GM18499 (cell line): ENCODE data around the gene WDR7.

Experiments
- ATAC-seq: cut with Tn5 transposase; IDR thresholded peaks from one replicate; pipeline ENCODE4 v1.9.1; 2021; ENCODE audit warnings: moderate number of reproducible peaks; ENCODE audit not compliant: insufficient read depth, unreplicated experiment

Gene WDR7

GRCh38 chr18:56870982-56871381, 219.8 kb downstream of the WDR7 start:
- ATAC-seq: no peak

GRCh38 chr18:56872140-56872539, 221.0 kb downstream of the WDR7 start:
- no peak for ATAC-seq

- no peak for ATAC-seq
These were observed 222.4 kb downstream of the WDR7 start for GRCh38 chr18:56873441-56874140.

- ATAC-seq: no peak
These were observed 227.6 kb downstream of the WDR7 start for GRCh38 chr18:56878711-56879110.

GRCh38 chr18:56884511-56884910, 233.4 kb downstream of the WDR7 start:
- ATAC-seq: no peak

- no peak for ATAC-seq
These were observed 237.8 kb downstream of the WDR7 start for GRCh38 chr18:56888978-56889377.

GRCh38 chr18:56889621-56890020, 238.5 kb downstream of the WDR7 start:
- ATAC-seq: no peak

GRCh38 chr18:56890632-56891031, 239.5 kb downstream of the WDR7 start:
- ATAC-seq: no peak

- no peak for ATAC-seq
These were observed 240.0 kb downstream of the WDR7 start for GRCh38 chr18:56891116-56891515.

- ATAC-seq: no peak
These were observed 240.7 kb downstream of the WDR7 start for GRCh38 chr18:56891870-56892269.

GRCh38 chr18:56897122-56897521, 246.0 kb downstream of the WDR7 start:
- no peak for ATAC-seq

- ATAC-seq: no peak
These were observed 248.5 kb downstream of the WDR7 start for GRCh38 chr18:56899660-56900059.

GRCh38 chr18:56900195-56901094, 249.3 kb downstream of the WDR7 start:
- ATAC-seq: no peak

GRCh38 chr18:56901919-56902318, 250.8 kb downstream of the WDR7 start:
- no peak for ATAC-seq

GRCh38 chr18:56902653-56903052, 251.5 kb downstream of the WDR7 start:
- no peak for ATAC-seq

GRCh38 chr18:56903686-56904085, 252.5 kb downstream of the WDR7 start:
- ATAC-seq: no peak

- no peak for ATAC-seq
These were observed 256.6 kb downstream of the WDR7 start for GRCh38 chr18:56907771-56908170.

GRCh38 chr18:56910237-56910636, 259.1 kb downstream of the WDR7 start:
- ATAC-seq: no peak

GRCh38 chr18:56910967-56911366, 259.8 kb downstream of the WDR7 start:
- ATAC-seq: no peak

GRCh38 chr18:56913941-56914340, 262.8 kb downstream of the WDR7 start:
- ATAC-seq: no peak

GRCh38 chr18:56919190-56919589, 268.0 kb downstream of the WDR7 start:
- ATAC-seq: no peak
